ENCODE results near the gene FBXO46. TPM values are rescaled to one million over a fixed set of nuclear protein-coding genes. Genes with fewer than 3 reads are reported as not detected.
A peak's percentile ranks its signal among the peaks of the same experiment; 100 is the strongest.

Gene FBXO46
- total RNA-seq, 1 experiment from 2014 or later: 43.9 TPM

GRCh38 chr19:45705115-45705514 lies 25.6 kb downstream of the FBXO46 start:
- no peaks in the 10 kb centered on the region for H3K79me1 ChIP-seq (ENCODE audit: insufficient read depth, low read depth, low read length, poor library complexity, severe bottlenecking)
- H2BK12ac ChIP-seq (ENCODE audit: insufficient read length, low read depth, low read length): no peak overlapping the region
- Mint-ChIP-seq H3K9me3 (no peaks in the 10 kb centered on the region), H3K4me3 (no peak overlapping the region), H3K27ac (peak overlapping the region in 1 of 3 experiments; percentile 58; a peak in 2 of 7 replicates), H3K4me1 (no peaks in the 10 kb centered on the region), H3K27me3 (ENCODE audit: low read depth) (no peaks in the 10 kb centered on the region), H3K36me3 (ENCODE audit: insufficient read depth in 1 of 3, low read depth in 3 of 3) (peaks cover 19 to 38% (median 30%) of the 10 kb centered on the region in 3 experiments; a peak in 6 of 7 replicates)
- H2BK15ac ChIP-seq (ENCODE audit: low read depth, low read length): no peak overlapping the region
- no peaks in the 10 kb centered on the region for H3K27me3 ChIP-seq (ENCODE audit: insufficient read depth, low read length)
- H3K27ac ChIP-seq (ENCODE audit: insufficient read length, low read depth, low read length): no peak overlapping the region
- no CpG with 5 or more reads among the region's 9 CpGs for WGBS (ENCODE audit: extremely low coverage, insufficient read length, low lambda C conversion rate)
- no peaks in the 10 kb centered on the region for H4K20me1 ChIP-seq (ENCODE audit: control insufficient read depth, insufficient read depth, insufficient read length)
- DNase-seq: no peak
- H2BK5ac ChIP-seq (ENCODE audit: insufficient read length, low read length): no peak overlapping the region
- H3K4me2 ChIP-seq (ENCODE audit: insufficient read depth, insufficient read length, low read length): no peak overlapping the region
- H2BK20ac ChIP-seq (ENCODE audit: low read depth, low read length, poor library complexity, severe bottlenecking): no peak overlapping the region
- no peak overlapping the region for H3K56ac ChIP-seq (ENCODE audit: insufficient read length, low read depth, low read length)
- no peak overlapping the region for H3K4ac ChIP-seq (ENCODE audit: low read depth, low read length)
- H3K79me2 ChIP-seq (ENCODE audit: insufficient read depth, low read length): no peaks in the 10 kb centered on the region
- TF ChIP-seq CTCF (conservative IDR thresholded peaks at IDR 0.05): no peak
- H2AK5ac ChIP-seq (ENCODE audit: insufficient read length, low read length): no peak overlapping the region
- no peak overlapping the region for H2BK120ac ChIP-seq (ENCODE audit: low read depth, low read length, poor library complexity, severe bottlenecking)
- no peaks in the 10 kb centered on the region for H3K4me1 ChIP-seq (ENCODE audit: insufficient read depth, low read length)
- no peak overlapping the region for H3K18ac ChIP-seq (ENCODE audit: insufficient read length, low read depth, low read length)
- no peak overlapping the region for H4K5ac ChIP-seq (ENCODE audit: insufficient read length, low read depth, low read length)
- no peak overlapping the region for H3K14ac ChIP-seq (ENCODE audit: insufficient read depth, low read length)
- H3K9me3 ChIP-seq (ENCODE audit: control insufficient read depth, low read depth, low read length): no peaks in the 10 kb centered on the region
- H3K23me2 ChIP-seq (ENCODE audit: insufficient read length, low read depth, low read length, poor library complexity, severe bottlenecking): no peaks in the 10 kb centered on the region
- H4K91ac ChIP-seq (ENCODE audit: insufficient read length, low read depth, low read length): no peak overlapping the region
- no peak overlapping the region for H4K8ac ChIP-seq (replicated peaks; ENCODE audit: insufficient read length, low read depth, low read length)
- no peak overlapping the region for H3K23ac ChIP-seq (ENCODE audit: insufficient read length, low read depth, low read length)
- no peak overlapping the region for H3T11ph ChIP-seq (ENCODE audit: low read length)
- no peak overlapping the region for H2AFZ ChIP-seq (ENCODE audit: low read length)
- no peak overlapping the region for H3K9ac ChIP-seq (ENCODE audit: extremely low read depth, insufficient read length, low read length)
